Calu3 (cell line): ENCODE measurements around the gene ZNF3. TPM values are rescaled to one million over a fixed set of nuclear protein-coding genes. Genes with fewer than 3 reads are reported as not detected.

Experiments
- BruUV-seq: library from RNA; stranded (reverse); fragments of 400-500 nt; replicated peaks from 2 replicates; lab custom pipeline; 2021; lab: Mats Ljungman, UMichigan
- CTCF ChIA-PET: fragments of 300-600 bp; sonication (Branson Sonifier 250); formaldehyde crosslinking; loops from one replicate; lab custom pipeline; 2022; ENCODE audit warnings: antibody characterized with exemption; lab: Charles Lee
- DNase-seq: peaks from one replicate; pipeline ENCODE4 v3.0.0; 2022
- H3K27ac Mint-ChIP-seq: one replicate; pipeline ENCODE4 v1.8.0; 2022; ENCODE audit warnings: mixed read lengths; ENCODE audit not compliant: unreplicated experiment
- H3K27me3 Mint-ChIP-seq: one replicate; pipeline ENCODE4 v1.8.0; 2022; ENCODE audit warnings: mixed read lengths; ENCODE audit not compliant: unreplicated experiment
- H3K36me3 Mint-ChIP-seq: one replicate; pipeline ENCODE4 v1.8.0; 2022; ENCODE audit warnings: mild to moderate bottlenecking, moderate library complexity, mixed read lengths; ENCODE audit not compliant: insufficient read depth, unreplicated experiment
- H3K4me1 Mint-ChIP-seq: one replicate; pipeline ENCODE4 v1.8.0; 2022; ENCODE audit warnings: mild to moderate bottlenecking, low read depth, mixed read lengths; ENCODE audit not compliant: unreplicated experiment
- H3K4me3 Mint-ChIP-seq: one replicate; pipeline ENCODE4 v1.8.0; 2022; ENCODE audit warnings: mild to moderate bottlenecking, low read depth, moderate library complexity, mixed read lengths; ENCODE audit not compliant: unreplicated experiment
- H3K9me3 Mint-ChIP-seq: one replicate; pipeline ENCODE4 v1.8.0; 2022; ENCODE audit warnings: low read depth, mixed read lengths; ENCODE audit not compliant: unreplicated experiment
- intact Hi-C: fragments of 100-400 bp; cut with micrococcal nuclease; formaldehyde crosslinking; loops from one replicate; pipeline ENCODE4 v1.10.0; 2022; ENCODE audit not compliant: unreplicated experiment
- total RNA-seq: library from RNA; stranded (reverse); gene quantifications from 2 replicates; pipeline ENCODE4 v1.2.3, GENCODE V29; 2022
- TF ChIP-seq, protein P1 (sequence below): fragments of 200-600 bp; IDR thresholded peaks from one replicate; pipeline ENCODE4 v1.8.0; 2022; ENCODE audit warnings: antibody characterized with exemption; ENCODE audit not compliant: unreplicated experiment

The ZNF3 gene
- total RNA-seq, 1 experiment from 2014 or later = 26.7 TPM

DNA sequence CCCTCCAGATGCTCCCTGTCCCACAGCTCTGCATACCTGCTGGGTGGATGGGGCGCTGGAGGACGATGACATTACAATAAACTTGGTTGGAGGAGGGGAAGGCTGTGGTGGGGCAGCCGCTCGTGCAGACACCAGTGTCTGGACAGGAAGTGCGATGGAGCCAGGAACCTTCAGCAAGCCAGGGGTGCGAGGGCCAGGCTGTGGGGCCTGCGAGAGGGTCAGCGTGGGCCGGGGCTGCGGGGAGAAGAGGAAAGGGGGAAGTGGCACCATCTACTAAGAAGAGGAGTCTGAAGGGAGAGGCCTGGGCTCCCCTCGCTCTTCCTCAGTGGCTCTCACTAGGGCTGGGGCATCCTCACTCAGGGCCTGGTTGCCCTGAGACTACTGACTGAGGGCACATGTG, 26.4 kb upstream of the ZNF3 start:
- no peak for DNase-seq
- intact Hi-C loops = no loop called here

DNA sequence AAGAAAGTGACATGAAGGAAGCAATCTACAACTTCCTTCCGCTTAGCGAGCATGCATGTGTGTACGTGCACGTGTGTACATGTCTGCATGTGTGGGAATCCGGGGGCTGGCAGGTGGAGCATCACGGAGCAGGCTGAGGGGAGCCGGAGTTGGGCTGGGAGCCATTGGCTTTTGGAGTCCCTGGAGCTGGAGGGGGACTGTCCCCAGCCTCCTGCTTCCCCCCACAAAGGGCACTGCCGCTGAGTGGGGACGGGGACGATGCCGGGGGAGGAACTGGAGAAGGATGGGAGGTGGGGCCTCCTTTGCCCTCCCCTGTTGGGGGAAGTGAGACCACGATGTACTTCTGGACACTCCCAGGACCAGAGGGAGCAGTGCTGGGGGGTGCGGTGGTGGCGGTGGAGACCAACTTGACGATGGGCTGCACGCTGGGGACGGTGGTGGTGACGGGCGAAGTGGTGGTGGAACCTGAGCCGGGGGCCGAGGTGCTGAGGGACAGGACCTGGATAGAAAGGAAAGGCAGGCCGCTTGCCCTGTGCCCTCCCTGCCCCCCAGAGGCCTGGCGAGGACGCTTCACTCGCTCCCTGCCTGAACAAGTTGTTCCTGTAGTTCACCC, 25.7 kb upstream of the ZNF3 start:
- DNase-seq = no peak
- CTCF ChIA-PET = no interaction called here
- Mint-ChIP-seq H3K4me3 (no peak overlapping the region), H3K27me3 (no peaks in the 10 kb centered on the region), H3K36me3 (peaks cover 42% of the 10 kb centered on the region), H3K27ac (no peak overlapping the region), H3K9me3 (no peaks in the 10 kb centered on the region), H3K4me1 (no peaks in the 10 kb centered on the region)
- intact Hi-C loops = no loop called here
- BruUV-seq = TSS peak; percentile 66
- TF ChIP-seq, protein P1, sequence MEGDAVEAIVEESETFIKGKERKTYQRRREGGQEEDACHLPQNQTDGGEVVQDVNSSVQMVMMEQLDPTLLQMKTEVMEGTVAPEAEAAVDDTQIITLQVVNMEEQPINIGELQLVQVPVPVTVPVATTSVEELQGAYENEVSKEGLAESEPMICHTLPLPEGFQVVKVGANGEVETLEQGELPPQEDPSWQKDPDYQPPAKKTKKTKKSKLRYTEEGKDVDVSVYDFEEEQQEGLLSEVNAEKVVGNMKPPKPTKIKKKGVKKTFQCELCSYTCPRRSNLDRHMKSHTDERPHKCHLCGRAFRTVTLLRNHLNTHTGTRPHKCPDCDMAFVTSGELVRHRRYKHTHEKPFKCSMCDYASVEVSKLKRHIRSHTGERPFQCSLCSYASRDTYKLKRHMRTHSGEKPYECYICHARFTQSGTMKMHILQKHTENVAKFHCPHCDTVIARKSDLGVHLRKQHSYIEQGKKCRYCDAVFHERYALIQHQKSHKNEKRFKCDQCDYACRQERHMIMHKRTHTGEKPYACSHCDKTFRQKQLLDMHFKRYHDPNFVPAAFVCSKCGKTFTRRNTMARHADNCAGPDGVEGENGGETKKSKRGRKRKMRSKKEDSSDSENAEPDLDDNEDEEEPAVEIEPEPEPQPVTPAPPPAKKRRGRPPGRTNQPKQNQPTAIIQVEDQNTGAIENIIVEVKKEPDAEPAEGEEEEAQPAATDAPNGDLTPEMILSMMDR = no peak

More for the DNA sequence above, 26.4 kb upstream of the ZNF3 start:
- H3K27me3 Mint-ChIP-seq = no peaks in the 10 kb centered on the region
- BruUV-seq = no TSS peak
- TF ChIP-seq, protein P1 = no peak
- H3K36me3 Mint-ChIP-seq = peaks cover 35% of the 10 kb centered on the region
- H3K27ac Mint-ChIP-seq = no peak overlapping the region
- no peaks in the 10 kb centered on the region for H3K9me3 Mint-ChIP-seq
- H3K4me1 Mint-ChIP-seq = no peaks in the 10 kb centered on the region
- CTCF ChIA-PET = no interaction called here
- H3K4me3 Mint-ChIP-seq = no peak overlapping the region

DNA sequence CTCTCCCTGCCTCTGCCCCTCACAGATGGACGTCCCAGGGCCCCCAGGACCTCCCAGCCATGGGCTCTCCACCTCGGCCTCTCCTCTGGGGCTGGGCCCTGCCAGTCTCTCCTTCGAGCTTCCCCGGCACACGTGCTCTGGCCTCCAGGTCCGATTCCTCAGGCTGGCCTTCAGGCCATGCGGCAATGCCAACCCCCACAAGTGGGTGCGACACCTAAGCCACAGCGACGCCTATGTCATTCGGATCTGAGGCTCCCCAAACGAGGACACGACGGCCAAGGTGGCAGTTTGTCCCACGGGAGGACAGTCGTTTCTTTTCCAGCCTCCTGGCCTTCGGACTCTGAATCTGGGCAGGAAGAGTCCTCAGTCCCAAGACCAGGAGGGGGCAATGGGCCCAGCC, 25.1 kb upstream of the ZNF3 start:
- no peaks in the 10 kb centered on the region for H3K9me3 Mint-ChIP-seq
- DNase-seq = no peak
- no TSS peak for BruUV-seq
- no peaks in the 10 kb centered on the region for H3K4me1 Mint-ChIP-seq
- TF ChIP-seq, protein P1 = no peak
- H3K27ac Mint-ChIP-seq = no peak overlapping the region
- H3K27me3 Mint-ChIP-seq = no peaks in the 10 kb centered on the region
- intact Hi-C loops = no loop called here
- CTCF ChIA-PET = interaction anchor here (0.5 kb wide), 1 partner anchor 1722 kb away, joined by 7 read pairs; no protein-coding TSS in a partner anchor
- H3K36me3 Mint-ChIP-seq = peaks cover 47% of the 10 kb centered on the region
- no peak overlapping the region for H3K4me3 Mint-ChIP-seq

DNA sequence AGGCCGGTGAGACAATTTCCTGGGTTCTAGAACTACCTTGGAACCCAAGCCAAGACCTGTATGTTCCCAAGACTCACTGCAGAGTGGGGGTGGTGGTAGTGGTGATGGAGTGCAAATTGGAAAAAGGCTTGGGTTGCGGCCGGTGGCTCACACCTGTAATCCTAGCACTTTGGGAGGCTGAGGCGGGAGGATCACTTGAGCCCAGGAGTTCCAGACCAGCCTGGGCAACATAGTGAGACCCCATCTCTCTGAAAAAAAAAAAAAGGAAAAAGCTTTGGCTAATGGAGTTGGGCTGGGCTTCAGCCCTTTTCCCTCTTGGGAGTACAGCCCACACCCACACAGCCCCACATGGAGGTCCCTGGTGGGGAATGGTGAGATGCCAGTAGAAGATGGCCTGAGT, 24.0 kb upstream of the ZNF3 start:
- BruUV-seq = no TSS peak
- CTCF ChIA-PET = no interaction called here
- no peak for DNase-seq
- H3K27ac Mint-ChIP-seq = no peak overlapping the region
- TF ChIP-seq, protein P1 = no peak
- intact Hi-C loops = no loop called here
- H3K4me3 Mint-ChIP-seq = no peak overlapping the region
- no peaks in the 10 kb centered on the region for H3K4me1 Mint-ChIP-seq
- H3K36me3 Mint-ChIP-seq = peaks cover 52% of the 10 kb centered on the region
- no peaks in the 10 kb centered on the region for H3K9me3 Mint-ChIP-seq
- H3K27me3 Mint-ChIP-seq = no peaks in the 10 kb centered on the region
